HG02884 (cell line): ENCODE results near the gene DNAJC11.
"Not testable (repeated sequence)": the region's sequence is repeated elsewhere in the genome, so short reads cannot be mapped to it uniquely, and the experiment has no call there.

Source experiments
- ATAC-seq: cut with Tn5 transposase; IDR thresholded peaks from one replicate; pipeline ENCODE4 v1.9.1; 2021; ENCODE audit warnings: mild to moderate bottlenecking, moderate library complexity; ENCODE audit not compliant: unreplicated experiment

The DNAJC11 gene

DNA sequence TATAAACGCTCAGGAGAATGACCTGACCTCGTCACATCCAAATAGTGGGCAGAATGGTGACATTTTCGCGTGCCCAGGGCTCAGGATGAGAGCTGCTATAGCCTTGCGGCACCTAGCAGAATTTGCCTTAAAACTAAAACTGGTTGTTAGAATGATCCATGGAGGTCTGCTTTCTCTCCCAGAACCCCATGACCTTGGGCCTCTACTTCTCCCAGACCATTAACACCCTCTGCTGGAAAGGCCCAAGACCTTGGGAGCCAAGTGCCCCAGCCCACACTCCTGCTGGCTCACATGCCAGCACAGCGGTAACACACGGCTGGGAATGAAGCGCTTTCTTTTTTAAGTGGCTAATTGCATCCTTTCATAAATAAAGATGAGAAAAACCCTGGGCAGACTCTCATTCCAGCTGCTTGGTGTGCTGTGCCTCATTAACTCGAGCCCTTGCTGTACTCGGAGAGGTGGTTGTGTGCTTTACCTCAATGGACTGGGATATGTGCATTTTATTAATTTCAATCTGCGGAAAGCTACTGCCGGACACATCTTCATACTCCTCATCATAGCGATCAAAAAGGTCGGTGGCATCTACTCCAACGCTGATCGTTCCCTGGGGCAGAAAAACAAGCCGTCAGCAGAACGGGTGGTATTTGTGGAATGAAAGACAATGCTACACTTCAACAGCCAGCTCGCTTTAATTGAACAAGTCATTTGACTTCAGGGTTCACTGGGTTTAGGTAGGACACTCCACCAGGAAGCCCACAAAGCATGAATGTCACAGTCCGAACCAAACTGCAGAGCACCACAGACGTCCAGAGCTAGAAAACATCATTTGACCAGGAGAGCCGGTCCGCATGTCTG is 48.0 kb downstream of the DNAJC11 start:
- no peak for ATAC-seq

DNA sequence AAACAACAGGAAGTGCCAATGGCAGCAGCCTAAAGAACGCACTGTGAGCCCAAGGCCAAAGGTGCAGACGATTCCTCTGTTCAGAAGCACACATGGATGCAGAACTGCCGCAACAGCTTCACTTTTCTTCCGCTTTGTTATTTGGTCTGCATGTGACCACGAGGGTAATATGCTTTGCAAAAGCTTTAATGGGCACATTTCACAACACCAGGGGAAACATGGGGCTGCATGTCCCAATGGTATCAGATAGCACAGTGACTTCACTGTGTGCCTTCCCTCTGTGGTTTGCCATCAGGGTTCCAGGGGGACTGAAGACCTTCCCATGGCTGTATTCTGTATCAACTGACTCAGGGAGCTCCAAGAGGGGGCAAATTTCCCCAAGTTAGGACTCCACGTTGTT is 48.6 kb downstream of the DNAJC11 start:
- ATAC-seq: no peak

- no peak for ATAC-seq
These were observed 49.7 kb downstream of the DNAJC11 start for GRCh38 chr1:6651909-6652308.

- ATAC-seq: no peak
These were observed 53.1 kb downstream of the DNAJC11 start for GRCh38 chr1:6648556-6648955.

DNA sequence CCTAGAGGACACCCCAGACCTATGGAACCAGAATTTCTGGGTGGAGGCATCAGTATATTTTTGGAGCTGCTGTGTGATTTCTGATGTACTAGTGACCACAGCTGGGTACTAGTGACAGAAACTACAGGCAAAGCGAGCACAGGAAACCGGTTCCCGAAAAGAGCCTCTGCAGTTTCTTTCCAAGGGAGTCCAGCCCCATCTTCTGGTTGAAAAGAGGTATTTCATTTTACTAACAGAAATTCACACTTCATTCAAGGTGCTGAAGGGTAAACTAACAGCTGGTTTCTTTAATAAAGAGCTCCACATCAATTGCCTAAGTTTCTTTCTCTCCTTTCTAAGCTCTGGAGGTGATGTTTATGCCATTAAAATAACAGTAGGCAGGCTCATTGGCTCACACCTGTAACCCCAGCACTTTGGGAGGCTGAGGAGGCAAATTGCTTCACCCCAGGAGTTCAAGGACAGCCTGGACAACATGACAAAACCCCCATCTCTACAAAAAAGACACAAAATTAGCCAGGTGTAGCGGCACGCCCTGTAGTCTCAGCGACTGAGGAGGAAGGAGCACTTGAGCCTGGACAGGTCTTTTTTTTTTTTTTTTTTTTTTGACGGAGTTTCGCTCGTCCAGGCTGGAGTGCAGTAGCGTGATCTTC is 55.0 kb downstream of the DNAJC11 start:
- ATAC-seq: no peak

GRCh38 chr1:6645018-6645417 is 56.6 kb downstream of the DNAJC11 start:
- no peak for ATAC-seq

GRCh38 chr1:6640867-6641266 is 60.7 kb downstream of the DNAJC11 start:
- not testable (repeated sequence) for ATAC-seq

DNA sequence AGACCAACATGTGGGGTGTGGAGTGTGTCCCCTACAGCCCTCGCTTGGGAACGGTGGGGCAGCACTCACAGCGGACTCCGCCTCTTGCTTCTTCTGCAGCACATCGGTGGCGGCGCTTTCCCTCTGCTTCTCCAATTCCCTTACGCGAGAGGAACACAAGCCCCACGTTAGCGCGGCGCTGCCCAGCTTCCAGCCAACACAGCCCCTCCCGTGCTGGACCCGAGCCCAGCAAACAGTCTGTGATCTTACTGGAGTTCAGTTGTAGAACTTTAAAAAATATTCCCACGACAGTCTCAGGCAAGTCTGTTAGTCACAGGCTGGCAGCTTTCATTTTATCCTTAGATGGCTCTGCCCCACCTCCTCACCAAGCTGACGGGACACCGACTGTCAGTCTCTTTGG is 63.4 kb downstream of the DNAJC11 start:
- ATAC-seq: no peak

GRCh38 chr1:6637770-6638169 is 63.8 kb downstream of the DNAJC11 start:
- no peak for ATAC-seq

- not testable (repeated sequence) for ATAC-seq
These were observed 64.8 kb downstream of the DNAJC11 start for GRCh38 chr1:6636778-6637177.

DNA sequence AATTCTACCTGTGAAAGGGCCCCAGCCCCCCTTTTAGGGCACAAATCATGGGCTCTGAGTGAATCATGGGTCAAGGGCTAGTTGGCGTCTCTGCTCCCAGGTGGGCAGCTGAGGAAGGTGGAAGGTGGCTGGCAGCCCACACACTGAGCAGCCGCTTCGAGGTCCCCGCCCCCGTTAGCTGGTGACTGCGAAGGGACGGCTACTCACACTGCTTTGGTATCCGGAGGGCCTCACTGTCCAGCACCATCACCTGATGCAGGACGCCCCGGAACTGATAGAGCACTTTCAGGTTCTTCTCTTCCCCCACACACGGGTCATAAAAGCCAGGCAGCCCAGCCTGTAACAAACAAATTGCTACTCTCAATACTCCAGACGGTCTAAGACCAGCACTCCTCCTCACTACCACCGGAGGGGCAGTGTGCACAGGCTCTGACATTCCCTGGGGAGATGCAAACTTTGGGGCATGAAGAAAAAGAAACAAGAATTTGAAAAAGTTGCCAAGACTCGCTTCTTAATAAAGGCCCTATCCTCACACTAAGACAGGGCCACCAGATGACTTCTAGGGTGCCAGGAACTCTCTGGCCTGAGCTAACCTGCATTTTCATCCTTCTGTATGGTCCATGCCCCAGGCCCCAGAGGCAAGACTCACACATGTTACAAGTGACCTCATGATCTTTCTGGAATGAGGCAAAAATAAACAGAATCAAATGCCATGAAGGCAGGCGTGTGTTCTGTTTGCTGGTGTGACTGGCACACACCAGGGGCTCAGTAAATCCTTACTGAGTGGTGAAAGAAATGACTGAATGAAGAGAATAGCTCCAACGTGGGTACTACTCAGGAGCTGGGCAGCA is 65.5 kb downstream of the DNAJC11 start:
- no peak for ATAC-seq

GRCh38 chr1:6635161-6635909 is 66.3 kb downstream of the DNAJC11 start:
- no peak for ATAC-seq

GRCh38 chr1:6634371-6635052 is 67.1 kb downstream of the DNAJC11 start:
- no peak for ATAC-seq

- no peak for ATAC-seq
These were observed 68.8 kb downstream of the DNAJC11 start for GRCh38 chr1:6632588-6633514.

- ATAC-seq: no peak
These were observed 70.6 kb downstream of the DNAJC11 start for GRCh38 chr1:6631058-6631457.

GRCh38 chr1:6630027-6630426 is 71.6 kb downstream of the DNAJC11 start:
- no peak for ATAC-seq

DNA sequence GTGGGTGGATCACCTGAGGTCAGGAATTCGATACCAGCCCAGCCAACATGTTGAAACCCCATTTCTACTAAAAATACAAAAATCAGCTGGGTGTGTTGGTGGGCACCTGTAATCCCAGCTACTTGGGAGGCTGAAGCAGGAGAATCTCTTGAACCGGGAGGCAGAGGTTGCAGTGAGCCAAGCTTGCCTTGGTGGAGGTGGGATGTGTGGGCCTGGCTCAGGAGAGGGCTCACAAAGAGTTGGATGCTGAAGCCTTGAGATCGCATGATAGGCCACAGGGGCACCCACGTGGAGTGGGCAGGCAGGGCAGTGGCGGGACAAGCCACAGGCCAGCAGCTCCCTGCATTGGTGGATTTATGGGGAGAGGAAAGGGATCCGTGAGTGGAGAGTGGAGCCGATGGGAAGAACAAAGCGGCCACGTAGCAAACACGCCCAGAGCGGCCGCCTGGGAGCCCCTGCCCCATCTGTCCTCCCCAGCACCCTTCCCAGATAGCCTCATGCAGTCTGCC is 72.6 kb downstream of the DNAJC11 start:
- no peak for ATAC-seq

DNA sequence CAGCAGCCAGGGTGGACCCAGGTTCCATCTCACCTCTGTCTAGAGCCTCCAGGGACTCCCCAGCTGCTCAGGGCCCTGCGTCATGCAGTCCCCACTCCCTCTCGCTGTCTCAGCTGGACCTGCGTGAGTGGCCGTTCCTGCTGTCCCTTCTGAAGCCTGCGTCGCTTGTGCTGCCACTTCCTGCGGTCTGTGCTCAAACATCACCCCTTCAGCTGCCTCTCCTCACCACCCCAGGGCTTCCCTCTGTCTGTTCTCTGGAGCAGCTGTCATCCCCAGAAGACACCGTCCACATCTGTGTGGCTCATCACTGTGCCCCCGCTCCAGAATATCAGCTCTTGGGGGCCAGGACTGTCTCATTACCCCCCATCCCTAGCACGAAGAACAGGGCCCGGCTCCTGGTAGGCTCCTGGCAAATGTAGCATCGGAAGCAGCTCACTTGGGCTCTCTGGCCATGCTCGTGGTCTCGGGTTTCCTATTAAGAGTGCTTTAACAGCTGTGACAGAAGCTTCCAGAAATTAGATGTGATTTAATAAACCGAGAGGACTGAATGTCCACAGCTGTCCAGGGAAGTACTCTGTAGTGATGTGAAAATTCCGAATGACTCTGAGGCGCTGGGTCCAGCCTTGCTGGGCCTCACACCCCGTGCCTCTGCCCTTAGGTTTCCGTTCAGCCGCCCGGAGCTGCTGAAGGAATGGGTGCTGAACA is 73.6 kb downstream of the DNAJC11 start:
- ATAC-seq: no peak
